ACC112 (cell line): Measurements from ENCODE around the gene GOLGA3.
"Not testable (repeated sequence)": the region's sequence is repeated elsewhere in the genome, so short reads cannot be mapped to it uniquely, and the experiment has no call there.

Source experiments
- H2AFZ ChIP-seq: fragments of 200-600 bp; sonication (generic); one replicate; pipeline ENCODE4 v1.6.0; 2017; ENCODE audit warnings: antibody characterized with exemption, low read length; ENCODE audit not compliant: unreplicated experiment
- H3K27ac ChIP-seq: fragments of 200-600 bp; sonication (generic); 2 replicates; pipeline ENCODE4 v1.5.1; 2014; ENCODE audit warnings: low read depth, mild to moderate bottlenecking, antibody characterized with exemption, low read length, moderate library complexity
- H3K27me3 ChIP-seq: fragments of 200-600 bp; sonication (generic); 2 replicates; pipeline ENCODE4 v1.6.1; 2014; ENCODE audit warnings: mild to moderate bottlenecking, antibody characterized with exemption, low read length, moderate library complexity, mixed read lengths; ENCODE audit not compliant: insufficient read depth
- H3K36me3 ChIP-seq: fragments of 200-600 bp; sonication (generic); 2 replicates; pipeline ENCODE4 v1.6.1; 2016; ENCODE audit warnings: mild to moderate bottlenecking, antibody characterized with exemption, low read length, moderate library complexity, mixed read lengths; ENCODE audit not compliant: insufficient read depth
- H3K4me1 ChIP-seq: fragments of 200-600 bp; sonication (generic); one replicate; pipeline ENCODE4 v1.6.1; 2016; ENCODE audit warnings: low read length, mixed read lengths; ENCODE audit not compliant: insufficient read depth, unreplicated experiment, control insufficient read depth
- H3K4me3 ChIP-seq: fragments of 200-600 bp; sonication (generic); 2 replicates; pipeline ENCODE4 v1.5.1; 2014; ENCODE audit warnings: mild to moderate bottlenecking, low read depth, low read length
- H3K79me2 ChIP-seq: fragments of 200-600 bp; sonication (generic); one replicate; pipeline ENCODE4 v1.6.0; 2016; ENCODE audit warnings: low read length; ENCODE audit not compliant: control insufficient read depth, unreplicated experiment, insufficient read depth

Gene GOLGA3

GRCh38 chr12:132753670-132754069 lies 75.0 kb downstream of the GOLGA3 start:
- H2AFZ ChIP-seq, H3K27me3 ChIP-seq, H3K4me1 ChIP-seq, H3K4me3 ChIP-seq, H3K27ac ChIP-seq: not testable (repeated sequence)
- H3K79me2 ChIP-seq: peaks cover 88% of the 10 kb centered on the region
- peaks cover 38% of the 10 kb centered on the region for H3K36me3 ChIP-seq

GRCh38 chr12:132748319-132748718 lies 80.3 kb downstream of the GOLGA3 start:
- no peak overlapping the region for H2AFZ ChIP-seq
- H3K4me3 ChIP-seq: no peak overlapping the region
- H3K27ac ChIP-seq: no peak overlapping the region
- H3K79me2 ChIP-seq: peaks cover 82% of the 10 kb centered on the region
- H3K4me1 ChIP-seq: no peaks in the 10 kb centered on the region
- H3K27me3 ChIP-seq: no peaks in the 10 kb centered on the region
- peaks cover 65% of the 10 kb centered on the region for H3K36me3 ChIP-seq

GRCh38 chr12:132747896-132748295 lies 80.8 kb downstream of the GOLGA3 start:
- H3K27me3 ChIP-seq: no peaks in the 10 kb centered on the region
- H3K79me2 ChIP-seq: peaks cover 82% of the 10 kb centered on the region
- no peak overlapping the region for H3K4me3 ChIP-seq
- no peaks in the 10 kb centered on the region for H3K4me1 ChIP-seq
- no peak overlapping the region for H2AFZ ChIP-seq
- H3K36me3 ChIP-seq: peaks cover 64% of the 10 kb centered on the region
- no peak overlapping the region for H3K27ac ChIP-seq

- peaks cover 69% of the 10 kb centered on the region for H3K36me3 ChIP-seq
- H3K79me2 ChIP-seq: peaks cover 82% of the 10 kb centered on the region
- no peak overlapping the region for H2AFZ ChIP-seq
- no peaks in the 10 kb centered on the region for H3K27me3 ChIP-seq
- H3K4me1 ChIP-seq: no peaks in the 10 kb centered on the region
- H3K27ac ChIP-seq: no peak overlapping the region
- no peak overlapping the region for H3K4me3 ChIP-seq
These were observed 81.3 kb downstream of the GOLGA3 start for GRCh38 chr12:132747395-132747794.

- Histone ChIP-seq H3K27ac (no peak overlapping the region), H3K4me3 (no peak overlapping the region), H3K36me3 (peaks cover 76% of the 10 kb centered on the region), H3K4me1 (no peaks in the 10 kb centered on the region), H3K79me2 (peaks cover 83% of the 10 kb centered on the region), H2AFZ (no peak overlapping the region), H3K27me3 (no peaks in the 10 kb centered on the region)
These were observed 82.1 kb downstream of the GOLGA3 start for GRCh38 chr12:132746613-132747012.

- H3K4me1 ChIP-seq: no peaks in the 10 kb centered on the region
- no peak overlapping the region for H2AFZ ChIP-seq
- peaks cover 80% of the 10 kb centered on the region for H3K36me3 ChIP-seq
- peaks cover 70% of the 10 kb centered on the region for H3K79me2 ChIP-seq
- H3K4me3 ChIP-seq: no peak overlapping the region
- H3K27me3 ChIP-seq: no peaks in the 10 kb centered on the region
- H3K27ac ChIP-seq: no peak overlapping the region
These were observed 84.8 kb downstream of the GOLGA3 start for GRCh38 chr12:132743831-132744230.

GRCh38 chr12:132741620-132742019 lies 87.0 kb downstream of the GOLGA3 start:
- peaks cover 56% of the 10 kb centered on the region for H3K79me2 ChIP-seq

GRCh38 chr12:132740652-132741051 lies 88.0 kb downstream of the GOLGA3 start:
- Histone ChIP-seq H3K27ac (no peak overlapping the region), H3K36me3 (peaks cover 72% of the 10 kb centered on the region), H2AFZ (no peak overlapping the region), H3K4me1 (no peaks in the 10 kb centered on the region), H3K79me2 (peaks cover 48% of the 10 kb centered on the region), H3K27me3 (no peaks in the 10 kb centered on the region), H3K4me3 (no peak overlapping the region)

More at GRCh38 chr12:132741620-132742019, 87.0 kb downstream of the GOLGA3 start:
- H3K4me1 ChIP-seq: no peaks in the 10 kb centered on the region
- no peak overlapping the region for H3K27ac ChIP-seq
- H3K36me3 ChIP-seq: peaks cover 72% of the 10 kb centered on the region
- H2AFZ ChIP-seq: no peak overlapping the region
- no peaks in the 10 kb centered on the region for H3K27me3 ChIP-seq
- no peak overlapping the region for H3K4me3 ChIP-seq

GRCh38 chr12:132740313-132740646 lies 88.4 kb downstream of the GOLGA3 start:
- Histone ChIP-seq H3K27me3 (no peaks in the 10 kb centered on the region), H2AFZ (no peak overlapping the region), H3K4me1 (no peaks in the 10 kb centered on the region), H3K36me3 (peaks cover 72% of the 10 kb centered on the region), H3K4me3 (no peak overlapping the region), H3K79me2 (peaks cover 45% of the 10 kb centered on the region), H3K27ac (no peak overlapping the region)

GRCh38 chr12:132739600-132740312 lies 88.9 kb downstream of the GOLGA3 start:
- Histone ChIP-seq H3K27ac (no peak overlapping the region), H3K4me1 (no peaks in the 10 kb centered on the region), H3K79me2 (peaks cover 43% of the 10 kb centered on the region), H2AFZ (no peak overlapping the region), H3K27me3 (no peaks in the 10 kb centered on the region), H3K36me3 (peaks cover 74% of the 10 kb centered on the region), H3K4me3 (no peak overlapping the region)

GRCh38 chr12:132736913-132737312 lies 91.8 kb downstream of the GOLGA3 start:
- Histone ChIP-seq H3K27me3 (no peaks in the 10 kb centered on the region), H3K4me1 (no peaks in the 10 kb centered on the region), H3K79me2 (peaks cover 18% of the 10 kb centered on the region), H3K36me3 (peaks cover 63% of the 10 kb centered on the region), H3K4me3 (no peak overlapping the region), H3K27ac (no peak overlapping the region), H2AFZ (no peak overlapping the region)
